ENCODE measurements around the gene PTGES.

PTGES gene

DNA sequence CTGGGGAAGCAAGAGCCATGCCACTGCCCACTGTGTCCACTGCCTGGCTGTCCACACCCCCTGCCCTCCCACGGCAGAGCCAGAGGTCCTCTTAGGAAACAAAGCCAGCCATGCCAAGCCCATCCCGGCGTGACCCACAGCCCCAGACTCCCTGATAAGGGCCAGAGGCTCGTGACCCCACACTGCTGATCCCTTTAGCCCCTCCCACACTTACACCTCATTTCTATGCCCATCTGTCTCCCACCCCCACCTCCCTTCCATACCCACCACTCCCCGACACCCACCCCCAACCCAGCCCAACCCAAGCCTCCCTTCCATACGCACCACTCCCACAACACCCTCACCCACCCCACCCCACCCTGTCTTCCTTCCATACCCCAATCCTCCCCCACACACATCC is 17.3 kb downstream of the PTGES start:
- no peak overlapping the region for H3K4me3 ChIP-seq (ENCODE audit: low read depth, low read length)
- DNase-seq (ENCODE audit: low read depth, low spot score) = no peak
- TF ChIP-seq, protein P1, sequence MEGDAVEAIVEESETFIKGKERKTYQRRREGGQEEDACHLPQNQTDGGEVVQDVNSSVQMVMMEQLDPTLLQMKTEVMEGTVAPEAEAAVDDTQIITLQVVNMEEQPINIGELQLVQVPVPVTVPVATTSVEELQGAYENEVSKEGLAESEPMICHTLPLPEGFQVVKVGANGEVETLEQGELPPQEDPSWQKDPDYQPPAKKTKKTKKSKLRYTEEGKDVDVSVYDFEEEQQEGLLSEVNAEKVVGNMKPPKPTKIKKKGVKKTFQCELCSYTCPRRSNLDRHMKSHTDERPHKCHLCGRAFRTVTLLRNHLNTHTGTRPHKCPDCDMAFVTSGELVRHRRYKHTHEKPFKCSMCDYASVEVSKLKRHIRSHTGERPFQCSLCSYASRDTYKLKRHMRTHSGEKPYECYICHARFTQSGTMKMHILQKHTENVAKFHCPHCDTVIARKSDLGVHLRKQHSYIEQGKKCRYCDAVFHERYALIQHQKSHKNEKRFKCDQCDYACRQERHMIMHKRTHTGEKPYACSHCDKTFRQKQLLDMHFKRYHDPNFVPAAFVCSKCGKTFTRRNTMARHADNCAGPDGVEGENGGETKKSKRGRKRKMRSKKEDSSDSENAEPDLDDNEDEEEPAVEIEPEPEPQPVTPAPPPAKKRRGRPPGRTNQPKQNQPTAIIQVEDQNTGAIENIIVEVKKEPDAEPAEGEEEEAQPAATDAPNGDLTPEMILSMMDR (IDR thresholded peaks at IDR 0.05; ENCODE audit: low read depth, low read length) = no peak
- in situ Hi-C loops (cut with HindIII; ENCODE audit: low sequenced_read_pairs) = no loop called here

DNA sequence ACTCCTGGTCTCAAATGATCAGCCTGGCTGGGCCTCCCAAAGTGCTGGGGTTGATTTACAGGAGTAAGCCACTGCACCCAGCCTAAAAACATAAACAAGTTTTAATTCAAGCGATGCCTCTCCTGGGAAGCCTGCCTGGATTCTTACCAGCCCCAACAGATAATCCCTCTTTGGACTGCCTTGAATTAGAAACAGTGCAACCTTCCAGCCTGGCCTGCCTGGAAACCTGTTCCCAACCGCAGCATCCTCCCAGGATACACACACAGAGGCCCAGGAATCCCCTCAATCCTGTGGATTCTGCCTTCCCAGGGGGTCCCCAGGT is 19.2 kb downstream of the PTGES start:
- no peak overlapping the region for H3K4me3 ChIP-seq (ENCODE audit: low read depth, low read length)
- DNase-seq (ENCODE audit: low read depth, low spot score) = no peak
- in situ Hi-C loops (cut with HindIII; ENCODE audit: low sequenced_read_pairs) = no loop called here
- TF ChIP-seq, protein P1 (IDR thresholded peaks at IDR 0.05; ENCODE audit: low read depth, low read length) = no peak

DNA sequence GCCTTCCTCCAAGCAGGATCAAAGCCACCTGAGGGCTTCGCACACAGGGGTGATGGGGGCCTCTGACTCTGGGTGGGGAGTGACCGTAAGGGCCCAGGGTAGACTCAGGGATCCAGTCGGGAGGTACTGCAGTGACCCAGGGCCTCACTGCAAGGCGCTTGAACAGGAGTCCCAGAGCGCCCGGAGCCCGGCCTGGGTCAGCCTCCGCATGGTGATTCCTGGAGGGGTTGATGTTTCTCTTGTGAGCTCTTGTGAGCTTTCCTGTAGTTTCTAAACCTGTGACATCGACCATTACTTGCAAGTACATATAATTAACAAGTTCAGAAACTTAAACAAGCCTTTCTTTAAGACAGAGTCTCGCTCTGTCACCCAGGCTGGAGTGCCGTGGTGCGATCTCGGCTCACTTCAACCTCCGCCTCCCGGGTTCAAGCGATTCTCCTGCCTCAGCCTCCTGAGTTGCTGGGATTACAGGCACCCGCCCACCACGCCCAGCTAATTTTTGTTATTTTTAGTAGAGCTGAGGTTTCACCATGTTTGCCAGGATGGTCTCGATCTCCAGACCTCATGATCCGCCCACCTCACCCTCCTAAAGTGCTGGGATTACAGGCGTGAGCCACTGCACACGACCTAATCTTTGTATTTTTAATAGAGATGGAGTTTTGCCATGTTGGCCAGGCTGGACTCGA is 19.8 kb downstream of the PTGES start:
- H3K4me3 ChIP-seq (ENCODE audit: low read depth, low read length) = no peak overlapping the region
- TF ChIP-seq, protein P1 (IDR thresholded peaks at IDR 0.05; ENCODE audit: low read depth, low read length) = no peak
- no peak for DNase-seq (ENCODE audit: low read depth, low spot score)
- in situ Hi-C loops (cut with HindIII; ENCODE audit: low sequenced_read_pairs) = no loop called here

DNA sequence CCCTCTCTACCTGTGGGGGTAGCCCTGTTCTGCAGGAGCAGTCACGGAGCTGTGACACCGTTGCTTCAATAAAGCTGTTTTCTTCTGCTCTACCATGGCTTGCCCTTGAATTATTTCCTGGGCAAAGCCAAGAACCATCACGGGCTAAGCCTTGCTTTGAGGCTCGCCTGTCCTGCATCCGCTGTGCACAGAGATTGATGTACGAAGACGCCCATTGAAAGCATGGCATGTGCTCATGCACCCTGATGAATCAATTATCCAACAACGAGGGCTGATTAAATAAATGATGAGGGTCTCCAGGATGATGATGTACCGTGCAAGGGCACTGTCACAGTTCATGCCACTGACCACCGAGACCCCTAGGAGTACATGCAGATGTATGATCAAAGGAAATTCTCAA is 20.7 kb downstream of the PTGES start:
- TF ChIP-seq, protein P1 (IDR thresholded peaks at IDR 0.05; ENCODE audit: low read depth, low read length) = no peak
- H3K4me3 ChIP-seq (ENCODE audit: low read depth, low read length) = no peak overlapping the region
- in situ Hi-C loops (cut with HindIII; ENCODE audit: low sequenced_read_pairs) = no loop called here
- DNase-seq (ENCODE audit: low read depth, low spot score) = no peak

DNA sequence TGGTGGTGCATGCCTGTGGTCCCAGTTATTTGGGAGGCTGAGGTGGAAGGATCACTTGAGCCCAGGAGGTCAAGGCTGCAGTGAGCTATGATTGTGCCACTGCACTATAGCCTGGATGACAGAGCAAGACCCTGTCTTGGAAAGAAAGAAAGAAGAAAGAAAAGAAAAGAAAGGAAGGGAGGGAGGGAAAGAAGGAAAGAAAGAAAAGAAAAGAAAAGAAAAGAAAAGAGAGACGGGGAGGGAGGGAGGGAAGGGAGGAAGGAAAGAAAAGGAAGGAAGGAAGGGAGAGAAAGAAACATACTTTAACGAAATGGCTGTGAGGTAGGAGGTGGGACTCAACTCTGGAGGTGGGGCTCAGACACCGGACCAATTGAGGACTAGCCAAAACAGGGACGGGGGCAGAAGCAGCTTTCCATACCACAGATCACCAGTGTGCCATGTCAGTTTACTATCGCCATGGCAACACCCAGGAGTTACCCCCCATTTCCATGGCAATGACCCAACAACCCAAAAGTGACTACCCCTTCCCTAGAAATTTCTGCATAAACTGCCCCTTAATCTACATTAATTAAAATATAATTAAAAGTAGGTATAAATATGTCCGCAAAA is 21.3 kb downstream of the PTGES start:
- no peak overlapping the region for H3K4me3 ChIP-seq (ENCODE audit: low read depth, low read length)
- no peak for DNase-seq (ENCODE audit: low read depth, low spot score)
- in situ Hi-C loops (cut with HindIII; ENCODE audit: low sequenced_read_pairs) = no loop called here
- TF ChIP-seq, protein P1 (IDR thresholded peaks at IDR 0.05; ENCODE audit: low read depth, low read length) = no peak

DNA sequence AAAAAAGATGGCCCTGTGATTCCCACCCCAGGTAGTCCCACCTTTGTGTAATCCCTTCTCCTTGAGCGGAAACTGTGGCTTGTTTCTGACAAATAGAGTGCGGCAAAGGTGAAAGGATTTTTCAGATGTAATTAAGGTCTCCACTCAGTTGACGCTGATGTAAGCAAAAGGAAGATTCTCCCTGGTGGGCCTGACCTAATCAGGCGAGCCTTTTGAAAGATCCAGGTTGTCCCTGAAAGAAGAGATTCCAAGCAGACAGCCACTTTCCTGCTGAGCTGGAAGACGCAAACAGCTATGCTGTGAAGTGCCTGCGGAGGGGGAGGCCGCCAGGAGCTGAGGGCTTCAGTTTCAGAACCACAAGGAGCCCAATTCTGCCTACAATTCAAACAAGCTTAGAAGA is 24.1 kb downstream of the PTGES start:
- TF ChIP-seq, protein P1 (IDR thresholded peaks at IDR 0.05; ENCODE audit: low read depth, low read length) = no peak
- H3K4me3 ChIP-seq (ENCODE audit: low read depth, low read length) = no peak overlapping the region
- DNase-seq (ENCODE audit: low read depth, low spot score) = no peak
- in situ Hi-C loops (cut with HindIII; ENCODE audit: low sequenced_read_pairs) = no loop called here

Measured in astrocyte of the spinal cord (primary cell).